H4 (cell line): Measurements from ENCODE around the gene SLCO2A1. TPM values are rescaled to one million over a fixed set of nuclear protein-coding genes. Genes with fewer than 3 reads are reported as not detected.
A peak's percentile ranks its signal among the peaks of the same experiment; 100 is the strongest.

Experiments used
- DNase-seq: peaks from one replicate; pipeline ENCODE4 v3.0.0-alpha.2; 2015; ENCODE audit warnings: low spot score
- total RNA-seq: library from RNA; depleted of rRNA; stranded (reverse); fragments of >200 nt; shearing (Covaris generic); gene quantifications from 2 replicates; pipeline ENCODE4 v1.2.3, GENCODE V29; 2014

SLCO2A1 gene
- total RNA-seq, 1 experiment from 2014 or later: 0.06 TPM

DNA sequence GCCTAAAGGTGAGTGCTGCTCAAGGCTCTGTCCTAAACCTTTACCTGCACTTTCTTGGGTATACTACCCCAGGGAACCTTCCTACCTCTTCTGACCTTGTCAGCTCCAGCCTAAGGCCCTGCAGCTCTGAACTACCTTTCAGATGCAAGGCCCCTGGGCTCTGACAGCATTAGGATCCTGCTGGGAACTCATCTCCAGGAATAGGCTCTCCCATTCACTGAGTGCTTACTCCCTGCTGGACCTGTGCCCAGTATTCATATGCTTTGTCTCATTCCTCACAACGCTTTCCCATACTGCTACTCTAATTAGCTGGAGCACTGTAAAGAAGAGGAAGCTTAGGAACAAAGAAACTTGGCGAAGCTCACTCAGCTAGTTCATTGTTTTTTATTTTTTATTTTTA lies 80.3 kb downstream of the SLCO2A1 start:
- DNase-seq: no peak

DNA sequence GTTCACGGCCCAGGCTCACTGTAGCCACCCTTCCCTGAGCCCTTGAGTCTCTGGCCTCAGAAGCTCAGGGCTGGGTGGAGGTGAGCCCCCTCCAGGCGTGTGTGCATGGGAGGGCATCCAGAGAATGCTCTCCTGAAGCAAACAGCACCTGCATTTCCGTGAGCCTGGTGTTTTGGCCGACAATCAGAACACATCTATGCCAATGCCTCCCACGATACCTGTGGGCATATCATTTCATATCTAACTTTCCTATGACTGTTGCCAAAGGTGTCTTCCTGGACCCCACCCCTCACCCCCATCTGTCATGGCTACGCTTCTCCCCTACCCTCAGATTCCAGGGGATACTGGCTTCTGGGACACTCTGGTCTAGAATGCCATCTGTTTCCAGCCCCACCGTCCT lies 80.7 kb downstream of the SLCO2A1 start:
- DNase-seq: no peak

DNA sequence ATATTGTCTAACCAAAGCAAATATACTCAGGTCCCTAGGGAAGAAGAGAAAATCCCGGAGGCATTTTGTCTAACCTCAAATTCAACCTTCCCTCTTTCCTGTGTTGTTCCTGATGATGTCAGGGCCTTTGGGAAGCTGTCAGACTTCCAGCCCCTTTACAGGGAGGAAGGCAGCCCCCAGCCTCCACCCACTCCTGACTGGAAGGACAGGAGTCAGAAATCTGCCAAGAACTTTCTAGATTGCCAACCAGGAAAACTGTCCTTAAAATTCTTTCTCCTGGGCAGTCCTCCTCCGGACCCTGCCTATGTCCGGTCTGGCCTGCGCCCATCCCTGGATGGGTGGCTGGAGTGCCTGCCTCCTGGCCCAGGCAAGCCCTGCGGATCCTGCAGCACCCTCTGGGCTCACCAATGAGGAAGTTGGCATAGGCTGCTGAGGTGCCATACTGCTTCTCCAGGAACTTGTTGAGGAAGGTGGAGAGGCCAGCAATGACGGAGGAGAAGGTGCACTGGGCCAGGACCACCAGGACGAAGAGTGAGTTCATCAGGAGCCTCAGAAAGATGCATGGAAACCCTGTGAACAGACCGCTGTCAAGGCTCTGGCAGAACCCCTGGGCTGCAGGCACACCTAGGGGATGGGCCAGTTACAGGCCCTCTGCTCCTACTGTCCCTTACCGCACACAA lies 81.5 kb downstream of the SLCO2A1 start:
- DNase-seq: no peak

DNA sequence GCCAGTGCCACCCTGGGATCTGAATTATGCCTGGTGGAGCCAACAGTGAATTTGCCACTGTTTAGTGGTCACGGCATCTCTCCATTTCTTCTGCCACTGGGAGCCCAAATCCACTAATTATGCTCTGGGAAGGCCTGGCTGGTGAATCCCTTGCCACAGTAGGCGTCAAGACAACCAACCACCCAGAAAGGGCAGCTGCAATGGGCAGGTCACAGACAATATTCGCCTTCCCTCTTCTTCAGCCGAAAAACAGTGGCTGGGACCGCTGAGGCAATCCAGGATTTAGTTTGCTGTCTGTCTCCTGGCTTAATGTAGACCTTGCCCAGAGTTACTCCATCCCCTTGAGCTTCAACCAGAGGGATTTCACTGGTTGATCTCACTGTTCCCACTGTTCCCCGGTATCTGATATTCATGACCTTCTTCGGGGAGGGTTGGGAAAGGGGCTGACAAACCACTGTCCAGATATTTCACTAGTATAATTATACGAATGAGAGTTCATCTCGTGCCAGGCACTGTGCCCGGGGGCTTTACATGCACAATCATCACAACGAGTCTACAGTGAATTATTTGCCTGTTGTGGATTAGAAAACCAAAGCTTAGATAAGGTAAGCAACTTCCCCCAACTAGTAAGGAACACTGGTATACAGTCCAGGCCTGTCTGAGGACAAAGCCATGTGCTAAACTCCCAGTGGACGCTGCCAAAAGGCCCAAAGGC lies 84.2 kb downstream of the SLCO2A1 start:
- DNase-seq: peak; percentile 46

DNA sequence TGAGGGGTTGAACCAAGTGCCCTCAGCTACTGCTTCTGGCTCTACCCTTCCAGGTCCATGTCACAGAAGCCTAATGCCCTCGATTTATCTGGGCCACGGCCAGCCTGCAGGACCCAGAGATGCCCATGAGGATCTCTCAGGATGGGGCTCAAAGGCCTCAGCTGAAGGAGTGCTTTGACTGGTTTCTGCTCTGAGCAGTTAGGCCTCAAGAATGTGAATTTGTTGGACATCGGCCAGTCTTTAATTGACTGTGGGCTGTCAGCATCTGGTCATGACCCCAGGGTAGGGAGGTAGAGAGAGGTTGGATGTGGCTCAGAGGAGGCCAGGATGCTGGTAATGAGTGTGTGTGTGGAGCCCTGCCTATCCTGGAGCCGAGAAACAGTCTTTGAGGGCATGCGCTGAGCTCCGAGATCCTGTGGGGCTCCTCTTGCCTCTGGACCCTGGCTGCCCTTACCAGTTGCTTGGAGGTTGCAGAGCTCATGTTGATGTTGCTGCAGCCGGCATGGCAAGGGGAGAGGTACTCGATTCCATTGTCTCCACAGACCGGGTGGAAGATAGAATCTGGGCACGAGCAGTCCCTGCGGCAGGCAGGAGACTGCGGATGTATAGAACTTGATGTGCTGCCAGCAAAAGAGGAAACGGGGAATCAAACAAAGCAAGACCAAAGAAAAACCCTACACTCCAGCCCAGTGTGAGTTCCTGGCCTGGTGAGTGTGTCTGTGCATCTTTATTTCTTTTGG lies 84.9 kb downstream of the SLCO2A1 start:
- peak; percentile 99 for DNase-seq

DNA sequence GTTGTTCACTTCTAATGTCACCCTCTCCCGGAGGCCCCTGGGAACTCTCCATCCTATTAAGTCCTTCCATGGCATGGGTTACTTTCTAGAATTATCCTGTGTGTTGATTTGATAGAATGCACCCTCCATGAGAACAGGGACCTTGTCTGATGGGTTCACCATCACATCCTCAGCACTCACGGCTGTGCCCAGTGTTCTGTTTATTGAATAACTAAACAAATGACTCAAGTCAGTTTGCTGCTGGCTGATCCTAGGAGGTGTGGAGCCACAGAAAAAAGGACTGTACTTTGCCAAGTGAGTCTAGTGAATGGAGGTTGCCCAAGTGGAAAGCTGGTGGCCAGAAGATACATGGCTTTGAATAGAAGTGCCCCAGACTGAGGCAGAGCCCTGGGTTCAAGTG lies 85.5 kb downstream of the SLCO2A1 start:
- DNase-seq: peak; percentile 94

DNA sequence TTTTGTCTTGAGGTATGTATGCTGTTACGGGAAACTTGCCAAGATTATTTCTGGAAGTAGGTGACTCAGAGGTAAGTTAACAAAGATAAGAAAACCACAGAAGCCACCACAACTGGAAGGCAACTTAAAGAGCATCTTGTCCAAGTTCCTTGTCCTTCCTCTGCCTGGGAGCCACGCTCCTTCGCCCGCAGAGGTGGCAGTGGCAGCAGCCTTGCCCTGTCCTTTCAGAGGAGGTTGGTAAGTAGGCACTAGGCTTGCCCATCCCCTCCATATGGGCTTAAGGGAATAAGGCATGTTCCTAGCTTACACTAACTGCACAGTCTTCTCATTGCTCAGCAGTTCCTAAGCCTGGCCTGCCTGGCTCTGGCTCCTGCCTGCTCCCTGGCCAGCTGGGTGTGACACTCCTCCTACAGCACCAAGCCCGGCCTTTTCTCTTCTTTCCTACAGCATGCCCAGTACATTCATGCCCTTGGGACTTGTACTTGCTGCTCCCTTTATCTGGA lies 86.0 kb downstream of the SLCO2A1 start:
- peak; percentile 96 for DNase-seq

DNA sequence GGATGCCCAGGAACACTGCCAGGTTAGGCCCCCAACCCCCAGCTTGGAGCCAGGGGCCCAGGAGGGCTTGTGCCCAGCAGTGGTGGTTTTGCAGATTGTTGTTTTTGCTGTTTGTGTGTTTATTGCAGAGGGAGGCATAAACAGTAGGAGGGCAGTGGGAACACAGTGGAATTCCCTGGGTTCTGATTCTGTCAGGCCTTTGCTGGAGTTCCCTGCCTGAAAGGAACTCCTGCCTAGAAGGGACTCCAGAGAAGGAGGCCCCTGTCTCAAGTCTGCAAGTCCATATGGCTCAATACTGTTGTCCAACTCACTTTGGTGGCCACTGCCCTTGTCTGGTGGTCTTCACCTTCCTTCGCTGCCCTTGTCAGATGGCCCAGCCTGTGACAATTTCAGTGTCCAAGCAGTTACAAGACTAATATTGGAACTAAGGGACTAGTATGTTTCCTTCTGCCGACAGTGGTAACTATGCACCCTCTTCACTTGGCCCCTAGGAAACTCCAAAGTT lies 86.6 kb downstream of the SLCO2A1 start:
- no peak for DNase-seq

DNA sequence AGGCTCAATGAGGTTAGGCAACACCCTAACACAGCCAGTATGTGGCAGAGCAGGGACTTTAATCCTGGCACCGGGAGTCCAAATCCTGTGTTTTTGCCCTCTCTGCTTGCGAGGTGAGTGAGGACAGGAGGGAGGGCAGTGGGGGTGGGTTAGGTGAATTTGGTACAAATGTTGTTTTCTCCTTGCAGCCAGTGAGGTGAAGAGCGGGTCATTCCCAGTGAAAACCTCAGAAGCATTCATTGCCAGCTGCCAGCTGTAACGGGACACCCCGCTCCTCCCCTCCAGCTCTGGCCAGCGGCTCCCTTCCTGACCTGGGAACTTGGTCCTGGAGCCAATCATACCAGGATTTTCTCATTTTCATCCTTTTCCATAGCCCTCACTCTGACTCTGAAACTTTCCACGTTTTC lies 88.3 kb downstream of the SLCO2A1 start:
- peak; percentile 91 for DNase-seq

DNA sequence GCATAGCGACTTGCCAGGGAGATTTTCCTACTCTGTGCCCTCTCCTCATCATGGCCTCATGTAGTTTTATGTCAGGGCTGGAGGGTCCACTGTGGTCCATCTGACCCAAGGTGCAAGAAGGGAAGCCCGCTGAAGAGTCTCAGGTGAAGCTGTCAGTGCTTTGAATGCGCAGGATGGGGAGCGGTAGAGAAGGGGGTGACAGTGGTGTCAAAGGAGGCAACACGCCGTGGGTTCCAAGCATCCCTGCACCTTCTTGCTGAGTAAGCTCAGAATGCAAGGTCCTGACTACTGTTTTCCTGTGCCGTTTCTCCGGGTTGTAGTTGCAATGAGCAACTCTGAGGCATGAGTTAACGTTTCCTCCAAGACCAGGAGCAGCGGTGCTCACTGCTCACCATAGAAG lies 89.2 kb downstream of the SLCO2A1 start:
- no peak for DNase-seq

DNA sequence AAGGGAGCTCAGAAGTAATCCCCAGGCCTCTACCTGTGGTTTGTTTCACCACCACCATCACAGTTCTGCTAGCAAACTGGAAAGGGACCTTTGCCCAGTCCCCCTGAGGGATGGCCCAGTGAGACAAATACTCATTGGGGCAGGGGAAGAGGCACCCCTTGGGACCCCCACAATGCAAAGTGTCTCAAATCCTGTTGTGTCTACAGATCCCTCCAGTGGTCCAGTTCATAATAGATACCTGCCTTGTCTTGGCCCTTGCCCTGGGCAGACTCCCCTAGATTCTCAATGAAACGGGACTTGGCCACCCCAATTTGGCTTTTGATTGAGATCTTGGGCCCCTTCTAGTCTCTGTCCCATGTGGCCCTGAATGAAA lies 90.3 kb downstream of the SLCO2A1 start:
- no peak for DNase-seq

DNA sequence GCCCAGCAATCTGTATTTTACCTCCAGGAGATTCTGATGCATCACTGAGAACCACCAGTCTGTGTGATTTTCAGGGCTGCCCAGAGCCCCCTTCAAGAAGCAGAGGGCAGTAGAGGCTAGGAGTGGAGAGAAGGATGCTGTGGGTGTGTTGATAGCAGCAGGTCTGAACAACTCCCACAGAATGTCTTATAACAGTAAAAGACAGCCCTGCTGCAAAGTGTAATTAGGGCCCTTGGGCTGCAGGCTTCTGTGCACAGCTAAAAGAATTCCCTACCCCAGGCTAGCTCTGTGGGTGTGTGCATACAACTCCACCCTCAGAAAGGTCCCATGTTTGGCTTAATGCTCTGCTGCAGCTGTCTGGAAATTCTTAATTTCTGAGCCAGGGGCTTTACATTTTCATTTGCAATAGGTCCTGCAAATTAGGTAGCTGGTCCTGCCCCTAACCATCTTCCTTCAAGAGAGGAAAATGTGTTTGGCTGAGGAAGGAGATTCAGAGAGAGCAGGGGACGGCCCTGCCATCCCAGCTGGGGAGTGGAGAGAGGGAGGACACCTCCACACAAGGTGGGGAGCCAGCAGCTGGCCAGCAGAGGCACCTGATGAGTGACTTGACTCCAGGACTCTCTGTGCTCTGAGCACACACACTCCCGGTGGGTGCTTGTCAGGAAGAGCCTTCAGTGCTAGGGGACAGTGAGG lies 90.8 kb downstream of the SLCO2A1 start:
- no peak for DNase-seq

DNA sequence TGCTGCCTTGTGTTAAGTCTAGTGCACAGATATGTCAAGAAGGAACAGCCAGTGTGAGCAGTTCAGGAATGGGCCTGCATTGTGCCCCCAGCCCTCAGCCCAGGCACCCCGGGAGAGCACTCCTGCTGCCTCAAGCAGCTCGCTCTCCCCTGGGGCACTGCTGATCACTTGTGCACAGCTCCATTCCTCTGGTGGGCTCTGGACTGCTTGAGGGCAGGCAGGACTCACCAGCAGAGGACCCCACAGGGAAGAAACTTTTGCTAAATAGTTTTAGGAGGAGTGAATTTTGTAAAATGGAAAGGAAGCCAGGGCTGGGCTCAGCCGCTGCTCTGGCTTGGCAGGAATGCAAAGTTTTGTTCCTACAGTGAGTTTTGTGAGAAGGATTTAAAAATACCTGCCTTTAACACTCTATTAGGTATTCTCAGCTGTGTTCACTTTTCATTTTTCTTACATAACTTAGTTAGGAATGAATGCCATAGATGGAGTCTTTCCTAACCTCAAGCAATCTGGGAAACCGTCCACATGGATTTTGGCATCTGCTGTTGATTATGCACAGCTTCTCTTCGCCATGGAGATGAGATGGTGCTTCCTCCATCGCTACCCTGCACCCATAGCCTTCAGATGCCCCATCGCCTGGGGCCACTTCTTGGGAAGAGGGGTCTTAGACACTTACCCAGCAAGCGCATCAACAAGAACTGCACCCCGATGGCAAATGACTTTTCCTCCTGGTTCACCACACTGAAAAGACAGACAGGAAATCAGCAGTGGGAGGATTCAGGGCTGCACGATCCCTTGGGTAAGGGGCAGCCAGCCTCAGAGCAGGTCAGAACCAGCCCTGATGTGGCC lies 91.7 kb downstream of the SLCO2A1 start:
- DNase-seq: no peak

DNA sequence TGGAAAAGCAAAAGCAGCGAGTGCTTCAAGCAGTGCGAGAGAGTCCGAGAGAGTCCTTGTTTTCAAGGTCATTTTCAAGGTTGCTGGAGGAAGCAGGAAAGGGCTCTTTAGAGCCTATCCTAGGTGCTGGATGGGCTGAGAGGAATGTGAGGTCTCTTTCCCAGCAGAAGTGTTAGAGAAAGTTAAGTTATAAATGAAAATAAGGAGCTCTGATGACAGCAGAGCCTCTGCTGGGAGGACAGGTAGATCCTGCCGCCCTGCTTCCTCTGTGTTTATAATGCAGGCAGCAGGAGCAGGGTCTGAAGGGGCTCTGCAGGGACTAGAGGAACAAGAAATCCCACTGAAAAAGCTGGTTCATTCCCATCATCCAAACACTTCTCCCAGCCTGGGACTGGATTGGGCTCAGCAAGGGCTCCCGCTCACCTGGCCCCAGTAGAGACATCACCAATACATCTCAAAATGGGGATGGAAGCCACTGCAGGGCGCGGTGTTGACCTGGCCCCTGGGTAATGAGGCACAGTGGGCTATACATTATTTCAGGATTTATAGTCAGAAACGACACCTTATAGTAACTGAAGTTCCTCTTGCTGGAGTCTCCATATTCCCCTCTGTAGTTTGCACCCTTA lies 92.6 kb downstream of the SLCO2A1 start:
- DNase-seq: no peak

DNA sequence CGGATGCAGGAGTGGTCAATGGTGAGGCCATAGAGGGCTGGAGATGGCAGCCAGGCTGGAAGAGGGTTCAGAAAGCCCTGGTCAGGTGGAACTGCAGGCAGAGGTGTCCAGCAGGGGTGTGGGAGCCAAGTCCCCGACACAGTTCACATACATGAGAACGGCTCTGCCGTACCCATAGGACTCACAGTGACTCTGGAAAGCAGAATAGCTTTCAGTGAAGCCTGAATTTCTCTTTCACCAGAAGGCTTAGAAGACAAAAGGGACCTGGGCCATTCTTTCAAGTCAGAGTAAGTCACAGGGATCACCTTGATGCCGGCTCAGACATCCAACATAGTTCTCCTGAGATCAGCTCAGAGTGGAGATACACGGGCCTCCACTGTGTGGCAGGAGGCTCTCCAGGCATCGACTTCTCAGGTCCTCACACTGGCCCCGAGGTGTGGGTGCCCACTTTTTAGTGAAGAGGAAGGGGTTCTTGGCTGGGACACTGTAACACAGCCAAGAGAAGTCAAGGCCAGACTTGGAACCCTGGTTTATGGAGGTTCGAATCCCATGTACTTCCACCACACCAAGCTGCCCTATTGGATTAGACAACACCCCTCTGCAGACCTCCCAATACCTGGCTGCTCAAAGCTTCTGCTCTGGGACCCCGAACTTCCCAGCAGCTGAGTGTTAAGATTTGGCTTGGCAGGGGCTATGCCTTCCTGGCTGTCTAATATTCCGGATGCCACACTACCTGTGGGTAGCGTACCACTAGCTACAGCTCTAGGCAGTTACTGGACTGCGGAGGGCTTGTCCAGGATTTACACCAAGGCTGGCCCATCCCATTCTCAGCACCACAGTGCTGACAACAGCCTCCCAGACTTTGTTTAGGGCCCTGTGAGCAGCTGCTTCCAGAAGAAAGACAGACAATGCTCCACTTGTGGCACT lies 93.6 kb downstream of the SLCO2A1 start:
- no peak for DNase-seq

DNA sequence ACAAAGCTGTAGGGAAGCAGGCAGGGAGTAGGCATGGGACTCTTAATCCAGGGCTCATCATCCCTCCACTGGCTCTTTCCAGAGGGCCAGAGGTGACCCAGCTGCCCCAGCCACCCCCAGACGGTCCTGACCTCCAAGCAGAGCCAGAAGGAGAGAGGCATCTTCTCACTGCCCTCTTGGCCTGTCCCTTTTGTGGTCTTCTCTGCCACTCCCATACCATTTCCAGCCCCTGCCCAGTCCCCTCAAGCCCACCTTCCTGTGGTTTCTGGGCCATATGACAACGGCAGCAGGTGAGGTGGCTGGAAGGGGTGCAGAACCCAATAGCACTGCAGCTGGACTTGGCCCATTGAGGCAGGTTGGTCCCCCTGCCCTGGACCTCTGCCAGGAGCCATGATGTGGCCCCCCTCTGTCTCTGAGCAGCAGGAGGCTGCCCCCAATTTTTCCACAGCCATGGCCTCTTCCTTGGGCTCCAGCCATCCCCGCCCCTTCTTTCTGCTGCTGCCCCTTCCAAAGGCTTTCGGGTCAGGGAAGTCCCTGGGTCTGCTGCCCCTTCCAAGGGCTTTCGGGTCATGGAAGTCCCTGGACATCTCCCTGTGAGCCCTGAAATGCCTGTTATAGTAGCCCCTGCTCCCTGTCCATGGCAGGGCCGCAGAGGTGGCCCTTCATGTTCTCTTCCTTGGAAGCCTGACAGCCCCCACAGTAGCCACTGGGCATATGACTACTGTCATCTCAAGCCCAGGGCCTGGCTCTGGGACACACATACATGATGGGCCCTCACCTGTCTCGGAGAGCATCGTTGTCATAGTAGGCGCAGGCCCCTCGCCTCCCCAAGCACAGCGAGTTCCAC lies 94.5 kb downstream of the SLCO2A1 start:
- DNase-seq: no peak

DNA sequence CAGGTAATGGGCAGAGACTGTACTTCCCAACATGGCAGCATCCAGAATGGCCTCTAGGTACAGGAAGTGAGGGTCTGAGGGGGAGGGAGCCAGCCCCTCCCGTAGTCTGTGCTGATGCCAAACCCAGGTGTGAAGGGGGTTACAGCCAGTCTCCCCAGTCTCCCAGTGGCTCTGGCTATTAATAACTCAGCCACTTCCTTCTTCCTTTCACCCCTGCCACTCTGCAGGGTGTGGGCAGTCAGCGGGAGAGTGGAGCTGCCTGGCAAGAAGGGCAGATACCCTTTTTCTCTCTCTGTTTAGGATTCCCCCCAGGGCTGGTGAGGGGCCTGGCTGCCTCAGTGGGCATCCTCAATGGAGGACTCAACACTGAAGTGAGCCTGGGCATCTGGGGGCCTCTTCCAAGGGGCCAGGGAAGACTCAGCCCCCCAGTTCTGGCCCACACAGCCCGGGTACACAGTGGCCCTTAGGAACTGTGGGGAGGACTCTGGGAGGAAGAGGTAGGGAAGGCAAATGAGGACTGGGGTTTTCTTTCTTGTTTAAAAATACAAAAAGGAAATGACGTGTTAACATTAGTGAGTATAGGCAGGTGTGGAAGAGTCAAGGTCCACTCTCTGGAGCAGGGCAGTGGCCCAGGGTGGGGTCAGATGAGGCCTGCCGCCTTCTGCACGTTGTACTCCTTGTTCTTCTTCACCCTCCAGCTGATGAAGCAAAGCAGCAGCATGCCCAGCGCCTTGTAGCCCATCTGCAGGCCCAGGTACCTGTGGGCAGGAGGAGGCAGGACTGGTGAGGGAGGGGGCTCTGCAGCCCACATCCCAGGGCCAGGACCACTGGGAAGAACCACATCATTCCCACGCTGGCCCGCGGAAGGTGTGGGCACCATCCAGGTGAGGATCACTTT lies 95.4 kb downstream of the SLCO2A1 start:
- no peak for DNase-seq
